ENCODE results near the gene IRAK4.
"Not testable (repeated sequence)": the region's sequence is repeated elsewhere in the genome, so short reads cannot be mapped to it uniquely, and the experiment has no call there.

The IRAK4 gene

DNA sequence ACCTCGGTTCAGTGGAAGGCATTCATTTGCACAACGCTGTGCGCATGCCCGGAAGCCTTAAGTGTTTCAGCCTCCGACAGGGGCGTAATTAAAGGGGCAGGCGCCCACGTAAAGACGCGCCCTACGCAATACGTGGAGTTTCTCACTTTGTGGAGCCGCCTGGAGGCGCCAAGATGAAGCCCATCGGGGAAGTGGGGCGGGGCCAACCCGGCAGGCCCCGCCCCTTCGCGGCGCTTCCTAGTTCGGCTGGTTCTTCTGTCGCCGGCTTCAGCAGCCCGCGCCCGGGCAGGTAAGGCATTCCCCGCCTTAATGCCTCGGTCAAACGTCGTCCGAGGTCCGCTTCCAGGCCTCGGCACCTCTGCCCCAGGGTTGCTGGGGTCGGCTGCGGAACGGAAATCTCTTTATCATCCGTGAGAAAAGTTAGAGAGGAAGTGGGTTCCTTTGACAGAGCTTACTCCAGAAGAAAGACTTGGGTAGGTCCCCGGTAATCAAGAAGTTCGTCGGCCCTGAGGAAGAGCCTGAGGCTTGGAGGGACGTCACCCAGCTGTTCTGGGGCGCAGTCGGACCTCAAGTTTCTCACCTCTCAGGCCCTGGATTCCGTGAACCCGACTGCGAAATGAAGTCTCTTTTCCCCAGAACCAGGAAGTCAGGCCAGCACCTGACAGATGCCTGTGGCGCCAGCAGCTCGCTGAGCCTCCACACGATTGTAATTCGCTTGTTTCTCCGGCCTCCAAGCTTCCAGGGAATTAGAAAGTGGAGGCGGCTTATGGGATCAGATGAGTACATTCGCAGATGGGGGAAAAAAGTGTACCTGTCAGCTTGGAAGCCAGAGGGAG, at the start of gene IRAK4, which contains the start of gene PUS7L:
Gene IRAK4 (plus strand): TSS at position 224 of the 836 bp plus-strand sequence. CDS start 9,161 bp downstream, outside the sequence.
Gene PUS7L (minus strand): TSS at position 63 of the 836 bp plus-strand sequence. CDS start 3,545 bp downstream, outside the sequence.
- peak; percentile 97 for DNase-seq

DNA sequence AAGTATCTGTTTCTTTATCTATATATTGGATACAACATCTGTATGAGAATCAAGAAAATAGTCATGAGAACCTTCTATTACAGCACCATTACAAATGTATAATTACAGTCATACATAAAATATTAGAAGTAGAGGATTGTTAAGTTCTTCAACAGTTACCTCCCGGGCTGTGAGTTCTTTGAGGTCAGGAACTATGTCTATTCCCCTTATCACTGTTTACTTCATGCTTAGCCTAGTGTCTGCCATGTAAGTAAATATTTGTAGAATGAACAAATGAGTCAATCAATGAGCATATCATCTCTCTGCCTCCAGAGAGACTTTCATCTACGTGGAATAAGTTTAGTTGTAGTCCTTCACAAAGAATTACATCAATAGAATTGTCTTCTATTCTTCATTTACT, 47.4 kb upstream of the IRAK4 start:
- no peak for DNase-seq

DNA sequence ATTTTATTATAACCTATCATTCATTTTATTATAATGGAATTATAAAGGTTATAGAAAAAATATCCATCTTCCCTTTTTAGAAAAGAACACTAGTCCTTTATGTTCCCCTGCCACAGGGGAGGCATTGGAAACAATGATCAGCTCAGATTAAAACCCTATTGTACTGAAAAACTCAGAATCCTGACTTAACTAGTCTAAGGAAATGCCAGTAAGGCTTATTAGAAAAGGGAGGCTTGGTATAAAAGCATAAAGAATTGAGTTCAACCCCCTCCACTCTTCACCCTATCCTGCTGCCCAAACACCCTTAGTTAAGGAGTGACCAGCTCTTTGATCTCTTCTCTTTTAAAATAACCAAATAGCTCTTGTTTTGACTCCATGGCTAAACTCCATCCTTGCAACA, 36.1 kb upstream of the IRAK4 start:
- no peak for DNase-seq

DNA sequence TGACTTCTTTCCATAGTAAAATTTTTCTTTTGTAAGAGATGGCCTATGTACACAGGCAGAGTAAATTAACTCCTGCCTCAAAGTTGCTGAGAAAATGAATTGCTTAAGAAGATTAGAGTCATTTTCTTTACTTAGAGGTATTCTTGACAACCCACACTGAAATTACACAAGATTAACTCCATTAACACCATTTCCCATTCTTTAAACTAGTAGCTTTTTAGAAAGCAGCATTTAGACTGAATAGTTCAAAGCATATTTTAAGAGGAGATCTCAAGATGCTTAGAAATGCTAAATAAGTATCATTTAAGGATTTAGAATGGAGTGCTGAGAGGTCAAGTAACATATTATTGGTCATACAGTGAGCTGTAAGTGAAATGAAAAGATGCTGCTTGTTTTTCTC, 35.6 kb upstream of the IRAK4 start:
- DNase-seq: no peak

DNA sequence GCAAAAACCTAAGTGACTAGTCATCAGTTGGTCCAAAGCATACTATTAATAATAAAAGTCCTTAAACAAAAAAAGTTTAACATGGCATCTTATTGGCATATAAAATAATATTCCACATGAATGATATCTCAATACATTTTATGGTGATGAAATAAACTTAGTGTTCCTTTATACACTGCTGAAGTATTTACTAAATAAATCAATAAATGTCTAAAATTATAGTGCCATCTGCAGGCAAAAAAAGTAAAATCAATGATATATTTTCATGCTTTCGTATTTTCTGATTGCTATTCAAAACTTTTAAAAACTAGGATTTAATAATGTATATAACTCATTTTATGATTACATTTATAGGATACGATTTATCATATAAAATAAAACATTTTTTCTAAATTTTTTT, 30.6 kb upstream of the IRAK4 start:
- DNase-seq: peak; percentile 11

DNA sequence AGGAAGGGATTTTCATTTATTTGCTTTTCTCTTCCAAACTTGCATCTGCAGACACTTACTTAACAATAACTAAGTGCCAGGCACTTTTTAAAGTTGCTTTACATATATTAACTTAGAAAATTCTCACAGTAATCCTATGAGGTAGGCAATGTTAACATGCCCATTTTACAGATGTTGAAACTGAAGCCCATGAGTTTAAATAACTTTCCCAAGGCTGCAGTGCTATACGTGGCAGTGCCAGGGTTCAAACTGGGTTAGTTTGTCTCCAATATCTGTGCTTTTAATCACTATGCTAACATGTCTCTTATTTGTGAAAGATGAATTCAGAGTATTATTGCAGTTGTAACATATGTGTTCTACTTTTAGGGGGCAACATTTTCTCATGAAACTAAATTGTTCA, 30.1 kb upstream of the IRAK4 start:
- no peak for DNase-seq

DNA sequence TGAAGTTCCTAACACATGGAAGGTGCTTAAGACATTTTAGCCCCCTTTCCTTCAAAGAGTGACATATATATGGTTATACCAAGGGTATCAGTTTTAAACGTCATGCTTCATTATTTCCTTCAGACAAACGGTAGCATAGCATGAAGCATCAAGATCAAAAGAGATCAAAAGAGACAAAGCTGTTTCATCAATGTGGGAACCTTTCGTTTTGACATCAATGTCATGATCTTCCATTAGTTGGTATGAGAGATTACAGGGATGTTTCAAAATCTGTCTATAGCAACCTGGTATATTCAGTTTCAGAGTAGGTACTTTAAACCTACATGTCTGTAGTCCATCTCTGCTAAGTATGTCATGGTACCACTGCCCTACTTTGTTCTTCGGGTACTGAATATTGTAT, 28.5 kb upstream of the IRAK4 start:
- DNase-seq: no peak

DNA sequence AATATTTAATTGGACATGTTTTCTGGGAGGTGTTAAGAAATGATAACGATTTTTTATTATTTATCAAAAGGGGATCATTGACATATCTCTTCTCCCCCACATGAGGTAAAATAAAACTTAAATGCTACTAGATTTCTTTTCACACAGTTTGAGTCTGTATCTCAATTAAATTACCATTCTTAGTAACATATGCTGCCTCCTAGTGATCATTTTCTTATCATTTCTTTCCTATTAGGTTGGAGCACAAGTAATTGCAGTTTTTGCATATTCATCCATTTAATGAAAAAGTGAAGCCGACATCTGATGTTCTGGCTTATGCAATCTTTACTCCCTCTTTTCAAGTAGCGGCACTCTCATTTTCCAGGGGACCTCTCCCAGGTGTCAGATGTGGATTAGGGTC, 25.1 kb upstream of the IRAK4 start:
- DNase-seq: no peak

DNA sequence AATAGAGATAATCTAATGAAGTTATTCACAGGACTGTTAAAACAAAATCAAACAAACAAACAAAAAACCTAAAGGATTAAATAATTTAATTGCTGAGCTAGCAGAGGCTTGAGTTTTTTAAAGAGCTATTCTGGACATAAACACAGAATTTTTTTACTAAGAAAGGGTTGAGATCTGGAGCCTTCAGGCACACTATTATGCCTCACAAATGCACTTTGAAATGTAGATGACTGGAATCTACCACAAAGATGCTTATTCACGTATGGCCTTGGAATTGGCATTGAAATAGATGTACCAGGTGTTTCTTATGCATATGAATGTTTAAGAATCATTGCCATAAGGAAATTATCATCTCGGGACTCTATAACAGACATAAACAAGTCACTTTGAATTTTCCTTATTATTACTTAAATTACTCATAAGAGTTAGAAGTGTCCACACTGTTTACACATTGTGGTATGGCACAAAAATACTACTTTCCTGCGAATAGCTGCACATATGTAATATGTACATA, 21.8 kb upstream of the IRAK4 start:
- DNase-seq: no peak

DNA sequence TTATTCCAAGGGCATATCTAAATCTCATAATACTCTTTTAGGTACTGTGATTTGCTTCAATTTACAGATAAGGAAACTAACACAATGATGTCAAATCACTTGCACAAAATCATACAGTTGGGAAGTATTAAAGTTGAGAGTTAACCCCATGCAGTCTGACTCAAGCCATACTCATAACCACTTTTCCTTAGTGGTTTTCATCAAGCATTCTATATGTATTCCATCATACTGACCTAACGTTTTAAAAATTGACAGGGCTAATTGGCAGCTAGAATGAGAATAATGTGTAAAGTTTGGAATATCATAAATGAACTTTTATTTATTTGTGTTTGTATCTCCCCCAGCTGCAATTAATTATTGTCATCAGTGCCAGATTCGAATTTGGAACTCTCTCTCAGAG, 21.1 kb upstream of the IRAK4 start:
- no peak for DNase-seq

DNA sequence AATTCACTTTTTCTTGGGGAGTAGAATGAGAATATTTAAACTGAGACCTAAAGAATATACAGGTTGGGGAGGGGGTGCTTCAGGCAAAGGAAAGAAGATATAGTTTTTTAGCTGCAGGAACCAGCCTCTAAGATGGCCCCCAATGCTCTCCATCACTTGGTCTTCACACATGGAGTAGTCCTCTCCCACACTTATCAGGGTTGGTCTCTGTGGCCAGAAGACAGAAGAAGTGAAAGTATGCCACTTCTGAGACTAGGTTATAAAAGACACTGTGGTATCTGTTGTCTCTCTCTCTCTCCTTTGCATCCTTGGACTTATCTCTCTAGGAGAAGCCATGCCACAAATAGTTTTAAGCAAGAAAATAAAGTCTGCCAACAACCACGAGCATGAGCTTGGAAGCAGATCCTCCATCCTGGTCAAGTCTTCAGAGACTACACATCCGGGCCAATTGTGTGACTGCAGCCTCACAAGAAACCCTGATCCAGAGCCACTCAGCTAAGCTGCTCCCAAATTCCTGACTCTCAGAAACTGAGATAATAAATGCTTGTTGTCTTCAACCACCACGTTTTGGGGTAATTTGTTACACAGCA, 18.1 kb upstream of the IRAK4 start:
- no peak for DNase-seq

DNA sequence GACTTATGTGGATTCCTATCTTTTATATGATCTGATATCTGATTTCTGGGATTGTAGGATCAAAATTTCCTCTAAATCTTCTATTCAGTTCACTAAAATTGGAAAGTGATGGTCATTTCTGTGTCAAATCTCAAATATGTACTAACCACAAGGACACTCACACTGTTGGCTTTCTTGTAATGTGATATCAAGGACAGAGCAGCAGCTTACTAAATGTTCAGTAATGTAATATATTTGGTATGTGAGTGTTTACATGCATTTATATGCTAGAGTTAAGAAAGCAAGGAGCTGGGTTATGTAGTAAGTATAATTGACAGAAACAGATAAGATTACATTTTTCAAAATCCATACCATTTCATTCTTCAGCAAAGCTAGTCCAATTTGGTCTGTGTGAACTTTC, 16.6 kb upstream of the IRAK4 start:
- no peak for DNase-seq

DNA sequence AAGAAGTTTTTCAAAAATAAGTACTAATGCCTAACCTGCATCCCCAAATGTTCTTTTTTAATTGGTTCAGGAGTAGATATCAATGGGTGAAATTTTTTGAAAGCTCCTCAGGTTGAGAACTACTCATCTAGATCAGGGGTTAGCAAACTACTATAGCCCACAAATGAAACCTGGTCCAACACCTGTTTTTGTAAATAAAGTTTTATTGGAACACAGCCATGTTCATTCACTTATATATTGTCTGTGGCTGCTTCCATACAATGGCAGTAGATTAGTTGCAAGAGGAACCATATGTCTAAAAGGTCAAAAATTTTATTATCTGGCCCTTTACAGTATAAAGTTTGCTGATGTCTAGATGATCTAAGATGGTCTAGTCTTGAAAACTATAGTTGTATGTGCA, 13.9 kb upstream of the IRAK4 start:
- no peak for DNase-seq

DNA sequence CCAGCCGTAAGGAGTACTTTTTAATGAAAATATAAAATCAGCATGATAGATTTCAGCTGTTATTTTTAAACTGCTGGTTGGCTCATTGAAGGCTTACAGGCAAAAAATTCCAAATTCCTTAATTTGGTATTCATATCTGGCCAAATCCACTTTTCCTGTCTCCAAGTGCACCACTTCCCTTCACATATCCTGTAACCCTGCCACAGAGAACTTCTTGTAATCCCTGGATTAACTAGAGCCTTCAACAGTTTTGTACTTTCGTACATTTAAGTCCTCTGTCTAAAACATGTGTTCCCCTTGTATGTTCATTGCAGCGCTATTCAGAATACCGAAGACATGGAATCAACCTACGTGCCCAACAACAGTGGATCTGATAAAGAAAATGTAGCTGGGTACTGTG, 9.7 kb upstream of the IRAK4 start:
- DNase-seq: no peak

DNA sequence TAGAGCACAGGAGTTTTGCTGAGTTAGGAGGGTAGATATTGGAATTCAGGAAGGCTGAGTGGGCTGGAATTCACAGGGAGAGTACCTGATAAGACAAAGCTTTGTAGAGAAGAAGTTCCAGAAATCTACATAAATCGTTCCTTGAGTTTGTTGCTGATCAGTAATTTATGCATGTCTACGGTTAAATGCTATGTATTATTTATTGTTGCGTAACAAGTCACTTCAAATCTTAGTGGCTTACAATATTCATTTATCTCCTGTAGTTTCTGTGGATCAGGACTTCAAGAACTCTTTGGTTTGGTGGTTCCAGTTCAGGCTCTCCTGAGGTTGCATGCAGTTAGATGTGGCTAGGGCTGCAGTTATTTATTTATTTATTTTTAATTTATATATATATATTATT, 7.9 kb upstream of the IRAK4 start:
- no peak for DNase-seq

DNA sequence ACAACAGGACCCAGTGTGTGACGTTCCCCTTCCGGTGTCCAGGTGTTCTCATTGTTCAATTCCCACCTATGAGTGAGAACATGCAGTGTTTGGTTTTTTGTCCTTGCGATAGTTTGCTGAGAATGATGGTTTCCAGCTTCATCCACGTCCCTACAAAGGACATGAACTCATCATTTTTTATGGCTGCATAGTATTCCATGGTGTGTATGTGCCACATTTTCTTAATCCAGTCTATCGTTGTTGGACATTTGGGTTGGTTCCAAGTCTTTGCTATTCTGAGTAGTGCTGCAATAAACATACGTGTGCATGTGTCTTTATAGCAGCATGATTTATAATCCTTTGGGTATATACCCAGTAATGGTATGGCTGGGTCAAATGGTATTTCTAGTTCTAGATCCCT, 7.4 kb upstream of the IRAK4 start:
- DNase-seq: not testable (repeated sequence)

DNA sequence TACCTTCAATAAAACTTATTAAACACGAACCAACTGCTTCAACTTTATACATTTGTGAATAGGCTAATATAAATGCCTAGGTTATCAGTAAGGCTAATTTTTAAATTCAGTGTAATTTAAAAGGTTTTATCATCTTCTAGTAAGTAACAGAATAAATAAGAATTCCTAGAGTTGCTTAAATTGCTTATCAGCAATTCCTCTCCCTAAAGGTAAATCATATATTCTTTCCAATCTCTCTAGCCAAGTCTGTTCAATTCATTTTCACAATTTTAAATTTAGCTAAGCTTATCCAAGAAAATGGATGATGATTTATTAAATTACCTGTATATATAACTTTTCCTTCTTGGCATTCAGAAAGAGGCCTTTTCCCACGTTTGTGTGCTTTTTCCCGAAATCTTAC, 4.7 kb upstream of the IRAK4 start:
- DNase-seq: no peak

DNA sequence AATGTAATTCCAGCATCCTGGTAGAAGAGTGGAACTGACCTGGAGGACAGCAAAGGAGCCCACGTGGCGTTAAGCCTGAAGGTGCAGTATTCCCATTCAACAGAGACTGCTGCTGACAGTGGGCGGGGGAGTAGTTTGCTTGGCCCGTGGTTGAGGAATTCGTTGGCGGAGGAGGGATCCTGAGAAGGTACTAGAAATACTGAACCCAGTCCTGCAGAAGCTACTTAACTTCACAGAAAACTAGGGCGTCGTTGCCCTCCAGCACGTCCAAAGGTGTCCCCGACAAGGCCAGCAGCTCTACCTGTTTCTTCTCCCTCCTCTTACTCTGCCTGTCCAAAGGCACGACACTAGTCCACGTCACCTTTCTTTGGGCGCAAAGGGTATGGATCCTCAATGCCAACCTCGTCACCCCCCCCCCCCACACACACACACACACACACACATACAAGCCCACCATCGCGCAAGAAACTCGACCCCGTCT, 464 bp upstream of the IRAK4 start:
- DNase-seq: no peak

DNA sequence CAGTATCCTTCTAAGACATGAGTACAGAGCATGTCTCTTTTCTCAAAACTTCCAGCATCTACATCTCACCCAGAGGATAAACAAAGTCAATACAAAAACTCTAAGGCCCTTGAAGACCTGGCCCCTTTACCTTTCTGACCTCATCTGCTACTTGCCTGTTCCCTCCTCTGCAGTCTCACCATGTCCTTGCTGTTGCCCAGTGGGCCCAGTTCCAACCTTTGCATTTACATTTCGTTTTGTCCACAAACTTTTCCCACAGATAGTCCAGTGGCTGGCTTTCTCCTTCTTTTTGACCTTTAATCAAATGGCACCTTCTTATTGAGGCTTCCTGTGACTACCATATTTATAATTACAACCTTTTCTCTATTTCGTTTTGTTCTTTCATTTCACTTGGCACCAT, 1.6 kb downstream of the IRAK4 start:
- DNase-seq: no peak

DNA sequence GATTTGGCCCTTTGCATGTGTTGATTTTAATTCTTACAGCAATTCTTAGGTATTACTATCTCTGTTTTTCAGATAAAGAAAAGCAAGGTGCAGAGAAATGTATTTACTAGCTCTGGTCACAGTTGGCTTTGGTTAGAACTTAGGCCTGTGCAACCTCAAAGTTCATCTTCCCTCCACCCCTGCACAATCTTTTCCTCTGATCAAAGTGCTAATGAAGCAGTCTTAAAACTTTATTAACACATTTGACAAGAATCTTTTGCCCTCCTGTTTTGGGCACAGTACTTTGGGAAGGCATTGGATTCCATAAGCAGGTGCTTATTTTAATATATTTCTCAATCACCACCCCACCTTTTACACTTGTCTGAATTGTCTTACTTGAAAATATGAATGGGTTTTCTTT, 2.7 kb downstream of the IRAK4 start:
- DNase-seq: no peak

DNA sequence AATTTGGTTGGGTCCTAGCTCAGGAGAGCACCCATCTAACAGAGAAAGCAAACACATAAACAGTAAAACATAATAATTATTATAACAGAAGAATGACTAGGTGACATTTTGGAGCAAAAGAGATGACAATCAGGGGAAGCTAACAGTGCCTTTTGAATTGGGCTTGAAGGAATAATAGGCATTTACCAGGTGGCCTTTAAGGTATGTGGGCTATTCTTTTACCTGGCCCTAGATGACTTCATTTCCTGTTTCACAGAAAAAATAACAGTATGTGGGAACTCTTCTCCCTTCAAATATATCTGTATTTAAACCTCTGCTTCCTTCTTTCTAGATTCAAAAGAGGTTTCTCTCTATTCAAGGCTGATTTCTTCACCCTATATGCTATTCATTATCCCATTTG, 3.8 kb downstream of the IRAK4 start:
- DNase-seq: no peak

DNA sequence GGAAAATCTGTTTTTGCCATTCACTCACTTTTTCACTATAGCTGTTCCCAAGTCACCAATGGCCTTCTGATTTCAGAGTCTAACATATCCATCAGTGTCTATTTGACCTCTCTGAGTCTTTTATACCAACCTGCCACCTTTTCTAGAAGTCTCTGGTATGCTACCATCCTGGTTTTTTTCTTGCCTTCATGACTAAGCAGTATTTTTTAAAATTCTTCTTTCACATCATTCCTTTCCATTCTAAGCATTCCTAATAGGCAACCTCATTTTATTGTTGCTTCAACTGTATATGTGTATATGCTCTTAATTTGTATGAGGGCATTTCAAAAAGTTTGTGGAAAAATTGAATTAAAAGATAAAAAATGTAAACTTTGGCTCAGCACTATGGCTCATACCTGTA, 5.0 kb downstream of the IRAK4 start:
- no peak for DNase-seq

DNA sequence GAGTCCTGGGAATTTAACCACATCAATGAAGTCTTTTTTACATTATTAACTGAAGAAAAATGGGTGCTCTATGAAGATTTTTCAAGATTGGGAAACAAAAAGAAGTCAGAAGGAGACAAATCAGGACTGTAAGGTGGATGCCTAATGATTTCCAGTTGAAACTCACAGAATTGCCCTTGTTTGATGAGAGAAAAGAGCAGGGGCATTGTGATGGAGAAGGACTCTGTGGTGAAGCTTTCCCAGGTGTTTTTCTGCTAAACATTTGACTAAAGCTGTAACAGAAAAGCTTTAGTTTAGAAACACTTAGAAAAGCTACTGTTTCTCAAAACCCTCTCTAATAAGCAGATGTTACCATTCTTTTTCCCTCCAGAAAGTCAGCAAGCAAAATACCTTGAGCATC, 5.8 kb downstream of the IRAK4 start:
- no peak for DNase-seq

DNA sequence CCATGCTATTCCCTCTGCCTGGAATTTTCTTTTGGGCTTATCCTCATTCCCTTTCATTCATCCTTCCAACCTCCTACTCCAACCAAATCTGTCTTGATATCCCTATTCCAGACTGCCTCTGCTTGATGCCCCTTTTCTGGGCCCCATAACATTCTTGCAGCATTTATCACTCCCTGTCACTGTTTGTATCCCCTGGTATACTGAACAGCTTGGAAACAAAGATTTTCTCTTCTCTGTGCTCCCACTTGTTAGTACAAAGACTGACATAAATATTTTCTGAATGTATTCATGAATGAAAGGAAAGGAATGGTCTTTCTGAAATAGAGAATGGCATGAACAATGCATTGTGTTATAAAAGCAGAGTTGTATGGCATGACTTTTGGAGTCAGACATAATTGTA, 7.5 kb downstream of the IRAK4 start:
- no peak for DNase-seq

Data from CD4-positive, alpha-beta T cell treated with Interleukin-17A for 1 hour (primary cell).